HepG2 (cell line): ENCODE measurements around the gene PDGFB. TPM values are rescaled to one million over a fixed set of nuclear protein-coding genes. Genes with fewer than 3 reads are reported as not detected.

Experiments
- ATAC-seq: fragments of 200-7000 bp; cut with Tn5 transposase; 3 replicates; pipeline ENCODE4 v1.9.1; 2020; ENCODE audit warnings: mild to moderate bottlenecking, moderate library complexity
- BruUV-seq: library from RNA; stranded (reverse); fragments of 400-500 nt; replicated peaks from 2 replicates; lab custom pipeline; 2021; lab: Mats Ljungman, UMichigan
- CTCF ChIA-PET: fragments of 300-600 bp; formaldehyde crosslinking; extraction: SDS; loops from one replicate; lab custom pipeline; 2021; ENCODE audit warnings: low total read pairs, inconsistent platforms, low intra/inter-chr PET ratio; lab: Yijun Ruan, JAX
- POLR2A ChIA-PET: fragments of 350-600 bp; sonication (Branson Sonifier 250); formaldehyde crosslinking; loops from one replicate; lab custom pipeline; 2020; ENCODE audit warnings: antibody characterized with exemption, inconsistent platforms; lab: Yijun Ruan, JAX
- DNase-seq: peaks from one replicate; pipeline ENCODE4 v3.0.0-alpha.2; 2015; ENCODE audit warnings: low spot score
- FAIRE-seq: peaks from 3 replicates; lab custom pipeline; 2011; peaks lifted over from hg19 to GRCh38; lab: Jason Lieb, UNC
- H2AFZ ChIP-seq: one replicate; pipeline ENCODE4 v1.6.1; 2011; ENCODE audit warnings: low read length, inconsistent platforms
- H3K27ac ChIP-seq: fragments of 300-600 bp; 3 replicates; pipeline ENCODE4 v1.8.0; 2011; ENCODE audit warnings: mixed run types, mild to moderate bottlenecking, mixed read lengths, low read length, inconsistent platforms; ENCODE audit not compliant: insufficient read depth; ENCODE audit errors: extremely low read length
- H3K27me3 ChIP-seq, 2 experiments: fragments of 200-600 bp in 1 of 2; 2 replicates in 1 of 2; 3 replicates in 1 of 2; pipeline versions ENCODE4 v1.6.0 to v1.8.0; 2011; ENCODE audit warnings: low read length in 2 of 2, mild to moderate bottlenecking in 2 of 2, moderate library complexity in 2 of 2, inconsistent platforms in 1 of 2; ENCODE audit not compliant: insufficient read depth in 2 of 2, control insufficient read depth in 1 of 2
- H3K36me3 ChIP-seq, 2 experiments: fragments of 200-600 bp in 1 of 2; replicated peaks in 1 of 2; 2 replicates in 1 of 2; 3 replicates in 1 of 2; pipeline versions ENCODE4 v1.5.1 to v1.8.0; 2011; ENCODE audit warnings: low read length in 2 of 2, inconsistent platforms in 1 of 2; ENCODE audit not compliant: insufficient read depth in 2 of 2, control insufficient read depth in 1 of 2
- H3K4me1 ChIP-seq: 2 replicates; pipeline ENCODE4 v1.5.1; 2012; ENCODE audit warnings: low read length, inconsistent platforms; ENCODE audit not compliant: insufficient read depth
- H3K4me2 ChIP-seq: 2 replicates; pipeline ENCODE4 v1.6.0; 2011; ENCODE audit warnings: low read depth, low read length, inconsistent platforms
- H3K4me3 ChIP-seq, 3 experiments: fragments of 200-600 bp in 1 of 3; sonication (generic), shearing (Covaris generic) in 1 of 3; replicated peaks in 1 of 3; 2 replicates each; pipeline ENCODE4 v1.5.1; 2011 to 2016; ENCODE audit warnings: low read length in 3 of 3, inconsistent platforms in 2 of 3, low read depth in 2 of 3, mild to moderate bottlenecking in 2 of 3, control low read depth in 1 of 3, mixed read lengths in 1 of 3; ENCODE audit not compliant: insufficient read depth in 1 of 3
- H3K79me2 ChIP-seq: one replicate; pipeline ENCODE4 v1.6.1; 2011; ENCODE audit warnings: low read length, inconsistent platforms; ENCODE audit not compliant: insufficient read depth
- H3K9ac ChIP-seq: 2 replicates; pipeline ENCODE4 v1.6.0; 2011; ENCODE audit warnings: mild to moderate bottlenecking, low read depth, low read length, inconsistent platforms; ENCODE audit not compliant: insufficient read depth
- H3K9me3 ChIP-seq: 2 replicates; pipeline ENCODE4 v1.5.1; 2012; ENCODE audit warnings: mild to moderate bottlenecking, low read length
- H4K20me1 ChIP-seq: 2 replicates; pipeline ENCODE4 v1.6.0; 2011; ENCODE audit warnings: inconsistent platforms, mild to moderate bottlenecking, low read length, moderate library complexity; ENCODE audit not compliant: insufficient read depth
- SOX13 ChIP-seq, 3 experiments: fragments of 450-650 bp in 1 of 3; sonication (generic) in 1 of 3; formaldehyde crosslinking in 1 of 3; IDR thresholded peaks in 2 of 3; conservative IDR thresholded peaks in 1 of 3; 2 replicates each; pipeline versions ENCODE4 v1.5.0 to v1.6.1; 2016 to 2020; ENCODE audit warnings: antibody characterized with exemption in 1 of 3, mild to moderate bottlenecking in 1 of 3, missing compliant biosample characterization in 1 of 3, missing genetic modification reagents in 1 of 3, moderate library complexity in 1 of 3
- SRY ChIP-seq: sonication (generic); formaldehyde crosslinking; IDR thresholded peaks from 2 replicates; pipeline ENCODE4 v1.8.0; 2022; ENCODE audit warnings: mild to moderate bottlenecking, missing genetic modification reagents
- TMF1 ChIP-seq: sonication (generic); formaldehyde crosslinking; IDR thresholded peaks from 2 replicates; pipeline ENCODE4 v1.8.1; 2022; ENCODE audit warnings: low read depth, missing genetic modification reagents
- ZFP36 ChIP-seq: fragments of 150-350 bp; IDR thresholded peaks from 2 replicates; pipeline ENCODE4 v1.6.1; 2018; ENCODE audit warnings: borderline replicate concordance, low read length, low read depth; ENCODE audit not compliant: partially characterized antibody
- WGBS: methylation state at CpG from one replicate; pipeline ENCODE4 v1.1.6; 2017; ENCODE audit warnings: low lambda C conversion rate; 5-methylcytosine and 5-hydroxymethylcytosine counted together
- in situ Hi-C: cut with HindIII; loops from 2 replicates; pipeline ENCODE4 v1.10.0; 2017; ENCODE audit warnings: low pct_unique_long_range_greater_than_20kb; ENCODE audit not compliant: extremely low pct_ligation_motif_present
- intact Hi-C: fragments of 100-400 bp; cut with micrococcal nuclease; formaldehyde crosslinking; loops from one replicate; pipeline ENCODE4 v1.10.0; 2022; ENCODE audit not compliant: unreplicated experiment
- polyA plus RNA-seq, 8 experiments: library from polyadenylated mRNA; depleted of rRNA in 3 of 8; stranded (reverse) in 7 of 8; unstranded in 1 of 8; fragments of >200 nt; fragmentation: Illumina TruSeq in 4 of 8; extraction: Trizol in 4 of 8; gene quantifications; 2 replicates each; pipeline versions ENCODE4 v1.2.1 to v1.2.3, GENCODE V29; 2011 to 2016; ENCODE audit warnings: low read depth in 4 of 8, missing spikeins in 1 of 8, mixed read lengths in 1 of 8; ENCODE audit not compliant: insufficient read depth in 1 of 8
- total RNA-seq, 5 experiments: library from RNA; depleted of rRNA; stranded (reverse); fragments of >200 nt; fragmentation: Illumina TruSeq; extraction: Trizol; gene quantifications; 2 replicates each; pipeline ENCODE4 v1.2.3, GENCODE V29; 2016; ENCODE audit warnings: low read depth in 1 of 5
- TF ChIP-seq, protein P1 (sequence below): sonication (generic); formaldehyde crosslinking; IDR thresholded peaks from 2 replicates; pipeline ENCODE4 v1.9.0; 2022; ENCODE audit warnings: missing genetic modification reagents, mild to moderate bottlenecking, borderline replicate concordance
- TF ChIP-seq, protein P2 (sequence below): IDR thresholded peaks from 2 replicates; pipeline ENCODE4 v1.6.1; 2016

Gene PDGFB
- total and polyA plus RNA-seq, 2 of the 13 experiments (the other 11 are each of a cell fraction or from before 2014, with no cell fraction given), result 1.4 to 10.1 TPM

DNA sequence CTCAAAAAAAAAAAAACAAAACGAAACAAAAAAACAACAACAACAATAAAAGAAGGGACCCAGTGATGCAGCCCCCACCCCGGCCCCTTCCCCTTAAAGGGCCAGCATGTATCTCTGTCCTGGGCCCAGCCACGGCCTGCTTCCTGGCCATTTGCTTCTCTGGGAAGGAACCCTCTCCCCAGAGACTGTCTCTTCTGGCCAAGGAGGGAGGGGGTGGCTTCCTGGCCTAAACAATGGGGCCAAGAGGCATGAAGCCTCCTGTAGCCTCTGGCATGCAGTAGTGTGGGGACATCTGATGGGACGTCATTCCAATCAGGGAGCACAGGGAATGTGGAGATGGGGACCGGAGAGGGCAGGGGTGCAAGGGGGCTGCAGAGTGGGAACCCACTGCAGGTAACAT lies 25.5 kb upstream of the PDGFB start:
- Histone ChIP-seq H3K27me3 (peaks cover 3 to 19% of the 10 kb centered on the region in 2 experiments; a peak in 3 of 5 replicates), H3K9ac (no peak overlapping the region), H4K20me1 (no peaks in the 10 kb centered on the region), H3K4me2 (no peak overlapping the region), H3K79me2 (no peaks in the 10 kb centered on the region)
- intact Hi-C loops (no loop called here), in situ Hi-C loops (no loop called here)
- ATAC-seq (no peak), DNase-seq (no peak)
- BruUV-seq, result no TSS peak
- WGBS, result 44% methylated on average over 5 of the region's 5 CpGs
- CTCF ChIA-PET, result no interaction called here
- TF ChIP-seq, protein P1, sequence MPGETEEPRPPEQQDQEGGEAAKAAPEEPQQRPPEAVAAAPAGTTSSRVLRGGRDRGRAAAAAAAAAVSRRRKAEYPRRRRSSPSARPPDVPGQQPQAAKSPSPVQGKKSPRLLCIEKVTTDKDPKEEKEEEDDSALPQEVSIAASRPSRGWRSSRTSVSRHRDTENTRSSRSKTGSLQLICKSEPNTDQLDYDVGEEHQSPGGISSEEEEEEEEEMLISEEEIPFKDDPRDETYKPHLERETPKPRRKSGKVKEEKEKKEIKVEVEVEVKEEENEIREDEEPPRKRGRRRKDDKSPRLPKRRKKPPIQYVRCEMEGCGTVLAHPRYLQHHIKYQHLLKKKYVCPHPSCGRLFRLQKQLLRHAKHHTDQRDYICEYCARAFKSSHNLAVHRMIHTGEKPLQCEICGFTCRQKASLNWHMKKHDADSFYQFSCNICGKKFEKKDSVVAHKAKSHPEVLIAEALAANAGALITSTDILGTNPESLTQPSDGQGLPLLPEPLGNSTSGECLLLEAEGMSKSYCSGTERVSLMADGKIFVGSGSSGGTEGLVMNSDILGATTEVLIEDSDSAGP (CRISPR knock-in tag), result 0 out of 2 replicates have a peak, but pooled peaks have one; percentile 40
- TF ChIP-seq SRY (CRISPR knock-in tag), result no peak
- TF ChIP-seq, all 625 proteins: peak for 1
- FAIRE-seq, result no peak
- no peak overlapping the region for H3K4me3 ChIP-seq
- no peak overlapping the region for H3K27ac ChIP-seq
- POLR2A ChIA-PET, result no interaction called here
- no peaks in the 10 kb centered on the region for H3K36me3 ChIP-seq
- H3K9me3 ChIP-seq, result no peaks in the 10 kb centered on the region
- peaks cover 46% of the 10 kb centered on the region for H3K4me1 ChIP-seq
- no peak overlapping the region for H2AFZ ChIP-seq

DNA sequence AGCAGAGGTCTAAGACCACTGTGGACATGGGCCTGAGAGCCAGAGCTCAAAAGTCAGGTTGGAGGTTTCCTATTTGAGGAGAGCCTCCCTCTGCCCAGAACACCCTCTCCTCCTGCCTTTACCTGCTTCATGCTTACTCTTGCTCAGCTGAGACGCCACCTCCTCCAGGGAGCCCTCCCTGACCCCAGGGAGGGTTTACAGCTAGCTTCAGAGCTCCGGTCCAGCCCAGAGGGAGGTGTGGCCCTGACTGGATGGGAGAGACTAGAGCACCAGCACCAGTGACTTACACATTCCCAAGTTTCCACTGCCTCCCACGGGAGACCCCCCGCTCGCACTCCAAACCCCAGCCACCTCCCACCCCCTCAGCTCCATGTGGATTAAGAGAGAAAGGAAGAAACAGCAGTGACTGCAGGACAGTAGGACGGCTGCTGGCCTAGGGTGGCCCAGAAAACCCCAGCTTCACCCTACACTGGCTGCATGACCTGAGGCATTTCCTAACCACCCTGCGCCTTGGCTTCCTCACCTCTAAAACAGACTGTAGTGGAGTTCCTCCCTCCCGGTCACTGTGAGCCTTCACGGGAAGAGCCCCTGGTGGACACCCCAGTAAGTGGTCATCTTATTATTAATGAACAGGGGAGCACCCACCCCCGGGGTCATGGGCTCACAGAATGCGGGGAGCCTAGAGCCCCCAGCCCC lies 24.5 kb upstream of the PDGFB start:
- Histone ChIP-seq H3K27ac (no peak overlapping the region), H3K36me3 (no peaks in the 10 kb centered on the region), H4K20me1 (no peaks in the 10 kb centered on the region), H3K79me2 (no peaks in the 10 kb centered on the region), H3K4me2 (no peak overlapping the region; the same call in 1 of the 2 replicates), H3K9ac (no peak overlapping the region), H3K27me3 (peaks cover 2 to 19% of the 10 kb centered on the region in 2 experiments; a peak in 3 of 5 replicates), H2AFZ (no peak overlapping the region), H3K4me3 (peak overlapping the region in 1 of 3 experiments; percentile 10; a peak in 1 of 6 replicates), H3K9me3 (no peaks in the 10 kb centered on the region), H3K4me1 (peaks cover 52% of the 10 kb centered on the region)
- ChIA-PET POLR2A (interaction anchor here (1.0 kb wide), 1 partner anchor 14 kb away, joined by 3 read pairs; no protein-coding TSS in a partner anchor), CTCF (no interaction called here)
- ATAC-seq, result peak; percentile 58
- 12% methylated on average over 10 of the region's 11 CpGs for WGBS
- TF ChIP-seq TMF1 (CRISPR knock-in tag) (no peak), ZFP36 (peak; percentile 65), SOX13 (IDR thresholded peaks at IDR 0.05) (no peak), SOX13 (CRISPR knock-in tag; conservative IDR thresholded peaks at IDR 0.05 in 1 of 2, IDR thresholded peaks at IDR 0.05 in 1 of 2) (no peak)
- TF ChIP-seq, protein P2, sequence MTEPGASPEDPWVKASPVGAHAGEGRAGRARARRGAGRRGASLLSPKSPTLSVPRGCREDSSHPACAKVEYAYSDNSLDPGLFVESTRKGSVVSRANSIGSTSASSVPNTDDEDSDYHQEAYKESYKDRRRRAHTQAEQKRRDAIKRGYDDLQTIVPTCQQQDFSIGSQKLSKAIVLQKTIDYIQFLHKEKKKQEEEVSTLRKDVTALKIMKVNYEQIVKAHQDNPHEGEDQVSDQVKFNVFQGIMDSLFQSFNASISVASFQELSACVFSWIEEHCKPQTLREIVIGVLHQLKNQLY (CRISPR knock-in tag), result no peak
- no peak for FAIRE-seq
- in situ Hi-C loops (no loop called here), intact Hi-C loops (loop anchor here (5.0 kb wide), 1 partner anchor 33 kb away; no protein-coding TSS in a partner anchor)
- no TSS peak for BruUV-seq
- DNase-seq, result no peak
